ENCODE data around the gene VILL.

GRCh38 chr3:38039899-38040261 is 49.3 kb downstream of the VILL start:
- TF ChIP-seq SUZ12 (IDR thresholded peaks at IDR 0.05; ENCODE audit: extremely low read depth, insufficient read depth, insufficient read length) (no peak), YY1 (IDR thresholded peaks at IDR 0.05; ENCODE audit: insufficient read depth, insufficient read length) (no peak), ZNF274 (IDR thresholded peaks at IDR 0.05; ENCODE audit: low read depth, low read length) (no peak)
